Adrenal gland (tissue), 12 donors: ENCODE results near the gene SLC25A1. TPM values are rescaled to one million over a fixed set of nuclear protein-coding genes. Genes with fewer than 3 reads are reported as not detected.

Source experiments
- DNase-seq, 7 donors: peaks; one replicate each; pipeline ENCODE4 v3.0.0-alpha.2; 2019 to 2020
- H3K27ac ChIP-seq, 5 donors: fragments of 200-600 bp; sonication (generic) in 4 of 5; 1 replicate in 3 of 5; 2 replicates in 2 of 5; pipeline versions ENCODE4 v1.5.1 to v1.8.0; 2016 to 2020; ENCODE audit warnings: mild to moderate bottlenecking in 1 of 5
- H3K27me3 ChIP-seq: fragments of 200-600 bp; 2 replicates; pipeline ENCODE4 v1.8.0; 2021
- H3K36me3 ChIP-seq, 2 donors: fragments of 200-600 bp; replicated peaks in 1 of 2; 1 replicate in 1 of 2; 2 replicates in 1 of 2; pipeline versions ENCODE4 v1.5.1 to v1.8.0; 2018 to 2022
- H3K4me1 ChIP-seq, 2 donors: fragments of 200-600 bp; replicated peaks in 1 of 2; 1 replicate in 1 of 2; 2 replicates in 1 of 2; pipeline versions ENCODE4 v1.5.1 to v1.8.0; 2018 to 2021
- H3K4me3 ChIP-seq, 4 donors: fragments of 200-600 bp; sonication (generic) in 3 of 4; one replicate each; pipeline ENCODE4 v1.5.1; 2016 to 2018
- H3K9me3 ChIP-seq, 3 donors: fragments of 200-600 bp; sonication (generic) in 1 of 3; replicated peaks in 1 of 3; 1 replicate in 2 of 3; 2 replicates in 1 of 3; pipeline versions ENCODE4 v1.5.1 to v1.8.0; 2016 to 2021
- CTCF ChIP-seq, 6 experiments: fragments of 450-650 bp in 4 of 6; fragments of 200-600 bp in 2 of 6; sonication (generic) in 1 of 6; IDR thresholded peaks; 1 replicate in 5 of 6; 2 replicates in 1 of 6; pipeline versions ENCODE4 v1.5.1 to v1.8.0; 2016 to 2021; ENCODE audit warnings: antibody characterized with exemption in 6 of 6, mild to moderate bottlenecking in 2 of 6, moderate library complexity in 1 of 6
- POLR2A ChIP-seq, 2 donors: fragments of 450-650 bp; IDR thresholded peaks; one replicate each; pipeline ENCODE4 v1.6.1; 2017; ENCODE audit warnings: antibody characterized with exemption in 2 of 2, mild to moderate bottlenecking in 2 of 2, moderate library complexity in 1 of 2
- WGBS, 4 donors: extraction: QIAGEN DNeasy Blood & Tissue Kit in 2 of 4; methylation state at CpG; one replicate each; pipeline versions ENCODE4 v1.1.5 to v1.1.7; 2013 to 2017; 5-methylcytosine and 5-hydroxymethylcytosine counted together
- intact Hi-C, 2 donors: fragments of 100-400 bp; cut with DNase I; formaldehyde crosslinking; loops; one replicate each; pipeline versions ENCODE4 v1.14.1 to v1.15.0; 2022 to 2023
- polyA plus RNA-seq, 3 donors: library from polyadenylated mRNA; stranded (reverse); fragments of 200-250 nt in 2 of 3; fragments of 350-450 nt in 1 of 3; fragmentation: Illumina TruSeq in 1 of 3; extraction: RNeasy Lipid Tissue Mini Kit (QIAGEN cat#74804) in 1 of 3; gene quantifications; one replicate each; pipeline ENCODE4 v1.2.3, GENCODE V29; 2013 to 2014
- total RNA-seq, 9 donors: library from RNA; depleted of rRNA in 4 of 9; stranded (reverse); fragments of >200 nt in 4 of 9; fragments of 120-200 nt in 1 of 9; fragmentation: NEBNext Ultra II Directional in 1 of 9; extraction: Animal tissue kit (Norgen Biotek cat#: 25700) in 1 of 9; gene quantifications; one replicate each; pipeline versions ENCODE4 v1.1.0 to v1.2.4, GENCODE V29; 2013 to 2023
- donor health status: healthy with polysubstance abuse.
- donor health status: Bipolar disorder and iron deficiency.
- donor health status: DM: yes; HTN: yes; CAD: no.
- donor health status: DM: no; HTN: no; CAD: no.
- donor health status: DM: no; HTN: no; CAD: no.
- donor health status: DM: yes; HTN: yes; CAD: no.

SLC25A1 gene
- total and polyA plus RNA-seq, 12 donors, result 59.2 to 170 (median 123) TPM

- Histone ChIP-seq H3K27me3 (no peaks in the 10 kb centered on the region), H3K36me3 (peaks cover 0 to 20% of the 10 kb centered on the region in 2 donors), H3K4me1 (no peaks in the 10 kb centered on the region), H3K9me3 (no peaks in the 10 kb centered on the region), H3K27ac (no peak overlapping the region), H3K4me3 (no peak overlapping the region)
- no peak for DNase-seq
- WGBS, 4 donors, result 78 to 87% (median 84%) methylated on average over 4 to 8 of the region's 8 CpGs
- no peak for TF ChIP-seq CTCF (IDR thresholded peaks at IDR 0.05)
- no peak for TF ChIP-seq POLR2A (IDR thresholded peaks at IDR 0.05)
- intact Hi-C loops, result no loop called here
Measured at GRCh38 chr22:19129871-19130270, 48.7 kb downstream of the SLC25A1 start.

GRCh38 chr22:19128946-19129727, 49.4 kb downstream of the SLC25A1 start:
- no peak overlapping the region for H3K27ac ChIP-seq
- intact Hi-C loops, result no loop called here
- H3K4me3 ChIP-seq, result no peak overlapping the region
- no peak for DNase-seq
- H3K27me3 ChIP-seq, result no peaks in the 10 kb centered on the region
- TF ChIP-seq POLR2A (IDR thresholded peaks at IDR 0.05), result no peak
- no peak for TF ChIP-seq CTCF (IDR thresholded peaks at IDR 0.05)
- H3K4me1 ChIP-seq, result no peaks in the 10 kb centered on the region
- H3K36me3 ChIP-seq, result peaks cover 0 to 12% of the 10 kb centered on the region in 2 donors
- 84 to 87% (median 85%) methylated on average over 6 to 7 of the region's 7 CpGs for WGBS, 4 donors
- H3K9me3 ChIP-seq, result no peaks in the 10 kb centered on the region

- DNase-seq, result no peak
- peaks cover 0 to under 1% of the 10 kb centered on the region in 2 donors for H3K4me1 ChIP-seq
- H3K9me3 ChIP-seq, result no peaks in the 10 kb centered on the region
- H3K4me3 ChIP-seq, result no peak overlapping the region
- peaks cover 0 to under 1% of the 10 kb centered on the region in 2 donors for H3K36me3 ChIP-seq
- H3K27ac ChIP-seq, result no peak overlapping the region
- 79 to 97% (median 91%) methylated on average over 3 to 7 of the region's 7 CpGs for WGBS, 4 donors
- intact Hi-C loops, result no loop called here
- H3K27me3 ChIP-seq, result no peaks in the 10 kb centered on the region
- TF ChIP-seq POLR2A (IDR thresholded peaks at IDR 0.05) (no peak), CTCF (IDR thresholded peaks at IDR 0.05) (no peak)
Measured at GRCh38 chr22:19128009-19128401, 50.5 kb downstream of the SLC25A1 start.

- H3K4me3 ChIP-seq, result no peak overlapping the region
- intact Hi-C loops, result no loop called here
- no peaks in the 10 kb centered on the region for H3K27me3 ChIP-seq
- no peak overlapping the region for H3K27ac ChIP-seq
- no peaks in the 10 kb centered on the region for H3K36me3 ChIP-seq
- no peak for DNase-seq
- no peaks in the 10 kb centered on the region for H3K9me3 ChIP-seq
- 86 to 93% (median 89%) methylated on average over 12 to 16 of the region's 16 CpGs for WGBS, 4 donors
- no peak for TF ChIP-seq POLR2A (IDR thresholded peaks at IDR 0.05)
- no peak for TF ChIP-seq CTCF (IDR thresholded peaks at IDR 0.05)
- H3K4me1 ChIP-seq, result peaks cover 0 to 5% of the 10 kb centered on the region in 2 donors
Measured at GRCh38 chr22:19127329-19128008, 51.1 kb downstream of the SLC25A1 start.
